EL (cell line): ENCODE data around the gene SPATS2L.

Experiments used
- DNase-seq: peaks from one replicate; pipeline ENCODE4 v3.0.0-alpha.2; 2016

SPATS2L gene

DNA sequence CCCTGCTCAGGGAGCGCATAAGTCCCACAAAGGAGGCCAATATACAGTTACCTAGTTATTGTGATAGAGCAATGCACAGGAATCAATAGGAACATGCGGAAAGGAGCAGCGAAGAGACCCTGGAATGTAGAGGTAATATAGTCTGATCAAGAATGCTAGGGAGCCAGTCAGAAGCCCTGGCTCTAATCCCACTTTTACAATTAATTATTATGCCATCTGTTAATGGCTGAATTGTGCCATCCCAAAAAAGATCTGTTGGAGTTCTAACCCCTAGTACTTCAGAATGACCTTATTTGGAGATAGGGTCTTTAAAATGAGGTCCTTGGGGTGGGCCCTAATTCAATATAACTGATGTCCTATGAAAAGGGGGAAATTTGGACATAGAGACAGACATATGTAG, 7.7 kb upstream of the SPATS2L start:
- no peak for DNase-seq

DNA sequence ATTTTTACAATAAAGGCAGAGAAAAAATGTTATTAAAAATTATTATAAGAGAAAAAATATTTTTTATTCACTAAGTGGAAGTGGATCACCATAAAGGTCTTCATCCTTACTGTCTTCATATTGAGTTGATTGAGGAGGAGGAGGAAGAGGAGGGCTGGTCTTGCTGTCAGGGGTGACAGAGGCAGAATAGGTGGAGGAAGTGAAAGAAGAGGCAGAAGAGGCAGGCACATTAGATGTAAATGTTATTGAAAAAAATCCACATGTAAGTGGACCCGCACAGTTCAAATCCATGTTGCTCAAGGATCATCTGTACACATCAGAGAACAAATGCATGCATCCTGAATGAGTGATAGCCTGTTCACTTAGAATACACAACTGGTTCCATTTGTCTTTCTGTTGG, 6.4 kb upstream of the SPATS2L start:
- DNase-seq, result no peak

DNA sequence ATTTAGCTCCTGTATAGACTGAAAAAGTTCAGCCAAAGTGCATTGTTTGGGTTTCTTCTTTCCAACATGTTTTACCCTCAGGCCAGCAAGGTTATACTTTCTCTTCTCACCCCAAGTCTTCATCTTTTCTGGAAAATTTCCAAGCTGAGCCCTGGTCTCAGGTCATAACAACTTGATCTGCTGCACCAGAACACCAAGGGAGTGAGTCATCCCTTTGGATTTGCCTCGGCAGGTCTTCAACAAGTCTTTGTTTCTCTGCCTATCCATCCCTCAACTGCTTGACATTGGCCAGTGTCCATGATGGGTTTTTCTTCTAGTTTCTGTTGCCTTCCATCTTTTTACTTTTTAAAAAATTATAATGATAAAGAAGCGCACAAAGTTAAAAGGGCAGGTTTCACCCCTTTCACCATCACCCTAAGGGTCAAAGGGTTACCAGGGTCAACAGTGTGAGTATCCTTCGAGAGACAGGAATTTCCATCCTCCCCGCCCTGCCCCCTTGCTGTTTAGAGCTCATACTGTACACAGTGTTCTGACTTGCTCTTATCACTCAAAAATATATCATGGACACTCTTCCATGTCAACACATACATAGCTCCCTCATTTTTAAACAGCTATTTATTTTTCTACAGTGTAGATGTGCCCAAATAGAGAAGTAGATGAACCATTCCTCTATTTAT, 5.7 kb upstream of the SPATS2L start:
- peak; percentile 91 for DNase-seq

DNA sequence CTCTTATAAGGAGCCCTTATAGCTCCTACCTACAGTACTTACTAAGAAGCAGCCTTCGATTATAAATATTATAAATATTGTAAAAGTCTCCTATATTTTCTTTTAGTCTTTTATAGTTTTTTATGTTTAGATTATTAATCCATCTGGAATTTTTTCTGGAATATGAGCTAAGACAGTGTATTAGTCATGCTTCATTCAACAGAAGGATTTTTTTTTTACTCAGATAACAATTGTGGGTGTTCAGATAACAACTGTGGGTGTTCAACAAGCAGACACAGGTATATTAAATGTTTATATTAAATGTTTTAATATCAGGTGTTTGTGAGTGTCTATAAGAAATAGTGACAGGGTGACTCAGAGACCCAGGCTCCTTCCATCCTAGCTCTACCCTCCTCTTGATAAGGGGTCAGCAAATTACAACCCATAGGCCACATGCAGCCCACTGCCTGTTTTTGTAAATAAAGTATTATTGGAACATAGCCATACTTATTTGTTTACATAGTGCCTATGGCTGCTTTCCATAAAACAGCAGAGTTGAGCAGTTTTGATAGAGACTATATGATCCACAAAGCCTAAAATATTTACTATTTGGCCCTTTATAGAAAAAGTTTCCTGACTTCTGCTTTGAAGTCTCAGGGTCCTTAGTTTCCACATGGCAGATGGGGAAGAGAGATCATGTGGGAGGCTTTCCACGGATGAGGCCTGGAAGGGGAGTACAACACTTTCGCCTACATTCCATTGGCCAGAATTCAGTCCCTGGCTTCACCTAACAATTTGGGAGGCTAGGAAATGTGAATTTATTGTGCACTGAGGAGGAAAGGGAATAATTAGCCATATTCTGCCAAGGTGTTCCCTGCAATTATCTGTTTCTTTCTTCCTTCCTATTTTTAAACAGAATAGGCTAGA, 4.3 kb upstream of the SPATS2L start:
- peak; percentile 43 for DNase-seq

DNA sequence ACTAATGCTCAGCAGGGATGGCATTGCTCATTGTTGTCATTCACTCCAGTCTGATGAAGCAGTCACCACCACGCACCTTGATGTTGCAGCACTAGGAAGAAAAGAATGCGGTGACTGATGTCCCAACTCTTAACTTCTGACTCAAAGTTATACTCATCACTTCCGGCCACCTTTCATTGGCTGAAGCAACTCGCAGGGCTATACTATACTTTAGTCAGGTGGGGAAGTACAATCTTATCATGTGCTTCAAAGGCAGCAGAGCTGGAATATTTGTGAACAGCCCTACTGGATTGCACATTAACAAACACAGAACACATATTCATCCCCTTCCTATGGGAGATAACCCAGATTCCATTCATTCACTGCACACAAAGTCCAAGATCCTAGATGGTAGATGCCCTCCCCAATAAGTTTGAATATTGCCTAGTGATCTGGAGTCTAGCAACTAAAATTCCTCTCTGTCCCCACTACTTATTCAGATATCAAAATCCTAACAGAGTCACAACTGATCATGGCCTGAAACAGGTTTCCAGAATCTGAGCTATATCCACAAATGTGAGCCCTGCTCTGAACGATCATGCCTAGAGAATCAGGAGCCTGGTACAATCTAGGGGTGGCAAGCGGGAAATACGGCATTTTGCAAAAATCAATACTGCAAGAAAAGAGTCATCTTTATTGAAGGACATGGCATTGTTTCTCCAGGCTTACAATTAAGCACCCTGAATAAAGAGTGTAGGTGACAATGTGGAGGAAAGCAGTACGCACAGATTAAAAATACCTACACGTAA, 3.4 kb upstream of the SPATS2L start:
- DNase-seq, result peak; percentile 82

DNA sequence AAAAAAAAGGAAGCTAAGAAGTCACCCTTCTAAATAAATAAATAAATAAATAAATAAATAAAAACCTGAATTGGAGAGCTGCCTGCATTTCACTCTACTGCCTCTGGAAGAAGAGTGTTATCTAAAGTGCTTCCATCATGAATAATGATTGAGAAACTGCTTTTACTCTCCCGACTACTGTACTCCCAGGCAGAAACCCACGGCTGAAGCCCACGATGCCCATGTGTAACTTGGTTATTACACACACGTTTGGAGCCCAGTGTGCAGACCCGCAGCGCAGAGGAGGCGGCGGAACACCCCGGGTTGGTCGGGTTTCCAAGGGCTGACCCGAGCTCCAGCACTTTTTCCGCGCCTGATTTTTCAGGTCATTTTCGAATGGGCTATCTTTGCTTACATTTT, 697 bp upstream of the SPATS2L start:
- DNase-seq, result peak; percentile 54

DNA sequence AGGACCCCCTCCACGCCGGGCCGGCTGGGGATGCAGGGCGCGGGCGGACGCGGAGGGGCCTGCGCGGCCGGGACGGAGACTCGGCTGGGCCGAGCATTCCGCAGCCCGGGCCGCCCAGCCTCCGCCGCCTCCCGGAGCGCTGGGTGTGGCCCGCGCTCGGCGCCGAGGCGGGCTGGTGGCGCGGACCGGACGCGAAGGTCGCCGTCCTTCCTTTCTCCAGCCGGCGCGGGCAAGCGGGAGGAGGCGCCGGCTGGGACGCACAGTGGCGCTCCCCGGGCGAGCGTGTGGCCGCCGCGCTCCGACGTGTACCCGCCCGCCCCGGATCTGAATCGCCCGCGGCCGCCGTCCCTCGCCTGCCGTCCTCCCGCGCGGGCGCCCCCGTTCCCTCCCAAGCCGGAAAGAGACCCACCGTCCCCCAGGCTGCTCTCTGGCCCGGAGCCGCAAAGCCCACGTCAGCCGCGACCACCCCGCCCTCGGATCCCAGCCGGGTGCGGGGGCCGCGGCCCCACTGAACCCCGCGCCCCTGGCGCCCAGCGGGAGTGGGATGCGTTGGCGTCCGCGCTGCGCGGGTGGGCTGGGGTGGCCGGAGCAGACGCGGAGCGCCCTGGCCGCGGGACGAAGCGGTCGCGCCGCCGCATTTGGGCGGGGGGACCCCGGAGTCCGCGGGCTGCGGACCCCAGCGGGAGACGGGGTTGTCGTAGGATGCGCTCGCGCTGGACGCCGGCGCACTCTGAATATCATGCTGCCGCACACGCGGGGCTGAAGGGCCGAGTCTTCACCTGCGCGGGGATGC, 634 bp downstream of the SPATS2L start:
- DNase-seq, result peak; percentile 53

DNA sequence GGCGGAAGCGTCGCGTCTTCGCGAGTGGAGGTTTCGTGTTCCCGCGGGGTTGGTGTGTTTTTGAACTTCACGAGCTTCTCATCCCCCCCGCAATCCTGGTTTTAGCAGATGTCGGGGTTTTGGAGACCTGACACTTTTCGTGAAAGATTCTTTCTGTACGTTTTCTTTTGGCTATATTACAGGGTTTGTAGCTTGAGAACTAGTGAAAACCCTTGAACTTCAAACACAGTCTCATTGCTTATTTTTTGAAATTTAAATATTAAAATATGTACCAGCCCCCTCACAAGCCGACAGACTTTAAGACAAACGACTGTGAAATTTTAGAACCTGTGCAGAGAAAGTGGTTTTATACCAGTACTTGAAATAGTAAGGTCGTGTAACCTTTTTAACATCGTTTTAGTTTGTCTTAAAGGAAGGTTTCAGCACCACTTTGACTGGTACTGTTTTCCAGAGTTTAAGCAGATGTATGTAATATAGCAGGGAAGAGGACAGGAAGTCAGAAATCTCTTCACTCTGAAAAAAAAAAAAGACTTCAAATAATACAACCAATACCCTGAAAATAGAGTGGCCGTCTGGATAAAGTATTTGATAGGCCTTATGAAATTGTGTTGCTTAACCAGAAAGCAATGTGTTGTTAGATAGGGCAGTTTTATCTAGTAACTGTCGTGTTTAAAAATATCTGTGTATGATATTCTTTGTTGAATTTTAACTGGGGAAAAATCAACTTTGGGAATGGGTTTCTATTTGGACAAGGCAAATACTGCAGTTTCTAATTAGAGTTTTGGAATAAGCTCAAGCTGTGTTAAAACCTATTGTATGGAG, 1.4 kb downstream of the SPATS2L start:
- peak; percentile 45 for DNase-seq

DNA sequence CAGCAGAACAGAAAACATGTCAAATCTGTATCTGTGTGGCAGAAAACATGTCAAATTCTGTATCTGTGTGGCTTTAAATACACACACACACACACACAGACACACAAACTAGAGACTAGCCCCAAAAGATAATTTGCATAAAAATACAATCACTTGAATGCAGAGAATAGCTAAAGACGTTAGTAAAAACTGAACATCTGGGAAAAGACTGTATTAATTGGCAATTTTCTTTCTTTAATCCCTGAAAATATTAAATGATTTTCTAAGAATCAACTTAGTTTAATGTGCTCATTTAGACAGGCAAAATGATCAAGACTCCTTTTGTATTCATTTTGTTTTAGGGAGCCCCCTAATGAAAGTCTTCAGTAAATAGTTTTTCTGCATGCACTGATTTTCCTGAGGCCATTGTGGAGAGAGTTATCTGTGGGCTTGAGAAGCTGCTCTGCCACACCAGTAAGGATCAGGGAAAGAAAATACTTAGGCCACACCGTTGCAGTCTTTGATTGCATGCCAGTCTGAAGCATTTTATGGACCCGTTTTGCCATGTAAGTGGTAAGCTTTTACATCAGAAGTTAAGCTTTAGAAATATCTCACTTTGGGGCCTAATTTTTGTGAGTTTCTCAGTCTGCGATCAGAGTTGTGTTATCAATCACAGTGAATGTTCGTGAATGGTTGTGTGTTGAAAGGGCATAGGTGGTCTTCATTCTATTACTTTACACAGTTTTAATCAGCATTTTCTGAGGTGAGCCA, 2.2 kb downstream of the SPATS2L start:
- peak; percentile 59 for DNase-seq

DNA sequence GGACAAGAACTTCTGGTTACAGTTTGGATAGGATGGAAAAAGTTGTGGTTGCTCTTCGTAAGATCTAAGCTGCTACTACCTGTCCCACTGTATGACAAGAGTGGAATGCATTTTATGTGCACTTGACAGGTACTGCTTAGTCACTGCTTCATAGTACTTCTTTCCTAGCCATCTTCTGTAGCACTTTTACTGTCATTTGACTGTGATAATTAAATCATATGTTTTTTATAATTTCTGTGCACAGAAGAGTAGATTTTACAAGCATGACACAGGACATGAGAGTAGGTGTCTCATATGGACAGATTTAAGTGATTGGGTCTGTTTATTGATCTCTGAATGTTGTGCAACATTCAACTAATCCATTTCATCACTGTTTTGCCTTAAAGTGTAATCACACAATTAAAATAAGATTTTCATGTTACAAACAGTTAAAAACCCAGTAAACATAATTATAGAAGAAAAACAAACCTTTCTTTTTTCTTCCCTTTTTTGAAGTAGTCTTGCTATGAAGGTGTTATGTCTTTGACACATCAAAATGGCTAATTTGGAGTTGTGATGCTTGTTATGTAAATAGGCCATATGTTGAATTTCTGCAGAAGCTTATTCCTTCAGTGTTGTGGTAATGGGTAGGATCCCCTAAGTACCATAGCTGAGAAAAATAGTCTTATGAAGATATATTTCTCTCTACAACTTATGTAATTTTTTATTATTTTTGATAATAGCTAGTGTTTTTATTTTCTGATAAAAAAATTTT, 3.0 kb downstream of the SPATS2L start:
- no peak for DNase-seq

DNA sequence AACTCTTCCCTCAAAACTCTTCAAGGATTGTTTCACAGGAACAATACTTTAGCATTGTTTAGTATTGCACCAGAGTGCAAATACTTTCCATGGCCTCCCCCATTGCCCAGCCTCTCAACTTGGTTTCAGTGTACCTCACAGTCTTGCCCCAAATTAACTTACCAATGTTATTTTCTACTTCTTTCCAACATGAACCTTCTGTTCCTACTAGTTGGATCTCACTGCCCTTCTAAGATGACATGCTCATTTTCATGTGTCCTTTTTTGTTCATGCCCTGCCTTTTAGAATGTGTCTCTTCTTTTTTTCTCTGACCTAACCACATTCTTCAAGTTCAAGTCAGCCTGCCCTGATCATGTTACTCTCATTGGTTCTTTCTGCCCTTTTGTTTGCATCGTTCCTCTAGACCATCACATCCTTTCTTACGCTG, 4.1 kb downstream of the SPATS2L start:
- peak; percentile 75 for DNase-seq

DNA sequence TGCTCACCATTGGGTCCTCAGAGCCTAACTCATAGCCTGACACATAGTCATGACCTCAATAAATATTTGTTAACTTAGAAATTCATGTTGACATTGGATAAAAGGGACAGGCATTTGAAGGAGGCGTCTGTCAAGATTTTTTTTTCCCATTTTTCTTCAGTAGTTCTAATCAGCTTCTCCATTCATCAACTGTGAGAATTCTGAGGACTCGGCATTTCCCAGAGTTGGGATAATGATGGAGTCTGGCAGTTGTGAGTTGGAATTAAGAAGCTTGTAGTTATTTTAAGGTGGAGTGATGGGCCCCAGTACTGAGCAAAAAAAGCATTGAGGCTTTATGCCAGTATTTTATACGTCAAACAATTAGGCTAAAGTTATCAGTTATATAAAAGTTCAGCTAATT, 4.6 kb downstream of the SPATS2L start:
- no peak for DNase-seq

DNA sequence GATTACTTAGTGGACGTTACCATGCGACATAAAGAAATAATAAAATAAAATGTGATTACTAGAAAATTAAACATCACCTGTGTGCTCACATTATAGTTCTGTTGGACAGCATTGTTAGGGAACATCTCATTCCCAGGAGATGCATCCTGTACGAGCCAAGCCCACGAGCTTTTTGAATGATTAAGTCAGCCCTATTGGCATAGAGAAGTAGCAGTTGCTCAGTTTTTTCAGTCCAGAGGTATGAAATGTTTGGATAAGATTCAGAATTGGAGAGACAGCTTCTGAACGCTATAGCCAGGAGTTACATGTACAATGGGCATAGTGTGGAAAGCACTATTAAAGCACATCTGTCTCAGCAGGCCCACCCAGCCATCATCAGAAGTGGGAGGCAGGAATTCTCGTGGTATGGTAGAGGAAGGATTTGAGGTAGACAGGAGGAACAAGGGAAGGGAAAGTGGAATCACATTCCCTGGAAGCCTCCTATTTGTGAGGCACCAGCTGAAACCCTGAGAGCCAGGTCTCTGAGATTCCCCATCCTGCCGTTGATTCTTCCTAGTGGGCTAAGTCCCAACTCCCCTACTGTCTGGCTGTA, 8.6 kb downstream of the SPATS2L start:
- peak; percentile 59 for DNase-seq

DNA sequence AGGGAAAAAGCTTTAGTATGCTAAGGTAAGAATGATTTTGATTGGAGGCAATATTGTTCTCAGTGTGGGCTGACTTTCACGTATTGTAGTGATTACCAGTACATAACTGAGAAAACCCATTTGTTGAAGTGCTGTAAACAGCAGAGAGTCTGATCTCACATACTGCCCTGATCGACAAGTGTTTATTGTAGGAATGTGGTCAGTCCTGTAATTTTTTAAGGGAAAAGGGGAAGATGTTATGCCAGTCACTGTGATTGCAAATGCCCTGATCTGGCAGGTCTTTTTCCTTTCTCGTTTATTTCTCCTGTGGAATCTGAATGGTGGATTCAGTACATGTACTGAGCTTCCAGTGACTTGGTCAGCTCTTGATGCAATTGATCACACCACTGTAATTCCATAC, 11.5 kb downstream of the SPATS2L start:
- DNase-seq, result no peak

DNA sequence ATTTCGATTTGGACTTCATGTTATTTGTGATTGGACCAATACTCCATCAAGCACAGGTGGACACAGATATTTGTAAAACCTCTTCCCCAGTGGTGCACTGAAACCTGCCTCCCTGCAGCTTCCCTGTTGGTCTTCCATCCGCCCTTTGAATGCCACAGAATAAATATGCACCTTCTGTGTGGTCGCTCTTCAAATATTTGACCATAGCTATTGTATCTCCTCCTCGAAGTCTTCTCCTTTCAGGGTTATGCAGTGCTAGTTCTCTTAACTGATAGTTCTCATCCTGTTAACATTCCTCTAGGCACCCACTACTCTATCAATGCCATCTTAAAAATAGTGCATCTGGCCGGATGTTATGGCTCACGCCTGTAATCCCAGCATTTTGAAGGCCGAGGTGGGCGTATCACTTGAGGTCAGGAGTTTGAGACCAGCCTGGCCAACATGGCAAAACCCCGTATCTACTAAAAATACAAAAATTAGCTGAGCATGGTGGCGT, 12.5 kb downstream of the SPATS2L start:
- no peak for DNase-seq

DNA sequence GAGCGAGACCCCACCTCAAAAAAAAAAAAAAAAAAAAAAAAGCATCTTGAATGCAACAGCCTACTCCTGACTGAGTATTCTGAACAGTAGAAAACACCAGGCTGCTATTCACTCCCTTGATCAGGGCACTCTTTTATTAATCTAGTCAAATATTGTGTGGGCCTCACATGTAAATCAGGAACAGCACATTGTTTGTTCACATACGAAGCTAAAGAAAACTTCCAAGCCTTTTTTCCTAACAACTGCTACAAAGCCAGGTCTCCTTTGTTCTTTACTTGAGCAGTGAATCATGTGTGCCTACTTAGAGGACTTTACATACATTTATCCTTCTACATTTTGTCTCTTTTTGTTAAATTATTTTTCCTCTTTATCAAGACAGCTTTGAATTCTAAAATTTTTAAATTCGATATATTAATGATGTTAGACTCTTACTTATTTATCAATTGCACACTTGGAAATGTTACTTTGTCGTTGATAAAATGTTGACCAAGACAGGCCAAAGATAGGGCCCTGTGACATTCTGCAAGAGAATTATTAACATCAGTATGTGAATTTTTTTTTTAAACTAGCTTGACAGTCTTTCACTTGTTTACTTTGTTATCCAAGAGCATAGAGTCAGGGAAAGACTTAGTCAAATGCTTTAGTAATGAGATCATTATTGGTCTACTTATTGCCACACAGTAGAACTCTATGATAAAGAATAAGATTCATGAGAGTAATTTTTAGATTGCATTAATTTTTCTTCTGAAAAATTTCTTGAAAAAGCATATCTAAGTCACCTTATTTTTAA, 13.2 kb downstream of the SPATS2L start:
- DNase-seq, result peak; percentile 76

DNA sequence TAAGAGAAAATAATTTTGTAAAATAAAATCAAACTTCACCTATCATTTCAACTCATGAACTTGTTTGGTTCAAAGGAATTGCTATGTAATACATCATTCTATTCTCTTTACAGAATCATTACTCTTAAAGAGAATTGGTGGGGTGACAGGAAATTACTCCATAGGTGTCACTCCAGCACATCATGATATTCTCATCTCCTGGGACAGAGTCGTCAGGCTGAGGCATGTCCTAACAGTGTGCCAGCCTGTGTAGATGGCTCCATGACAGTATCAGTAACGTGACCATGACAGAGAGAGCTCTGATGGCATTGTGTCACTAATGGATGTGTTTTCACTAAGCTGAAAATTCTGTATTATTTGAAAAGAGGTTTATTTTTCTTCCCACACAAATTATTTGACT, 13.9 kb downstream of the SPATS2L start:
- peak; percentile 31 for DNase-seq

DNA sequence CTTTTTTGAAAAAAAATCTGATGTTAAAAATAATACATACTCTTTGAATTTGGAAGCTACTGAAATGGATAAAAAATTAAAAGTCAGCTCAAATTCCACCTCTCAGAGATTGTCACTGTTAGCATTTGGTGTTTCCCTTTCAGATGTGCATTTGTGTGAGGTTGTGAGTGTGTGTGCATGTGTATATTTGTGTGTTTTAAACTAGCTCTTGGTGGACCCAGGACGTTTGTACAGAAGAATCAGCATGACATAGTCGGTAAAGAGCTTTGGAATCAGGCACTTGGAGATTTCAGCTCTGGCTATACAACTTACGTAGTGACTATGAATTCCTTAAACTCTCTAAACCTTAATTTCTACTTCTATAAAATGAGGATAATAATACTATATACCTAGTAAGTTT, 14.5 kb downstream of the SPATS2L start:
- no peak for DNase-seq
